ENCODE results near the gene PRKAR1A.

The PRKAR1A gene

DNA sequence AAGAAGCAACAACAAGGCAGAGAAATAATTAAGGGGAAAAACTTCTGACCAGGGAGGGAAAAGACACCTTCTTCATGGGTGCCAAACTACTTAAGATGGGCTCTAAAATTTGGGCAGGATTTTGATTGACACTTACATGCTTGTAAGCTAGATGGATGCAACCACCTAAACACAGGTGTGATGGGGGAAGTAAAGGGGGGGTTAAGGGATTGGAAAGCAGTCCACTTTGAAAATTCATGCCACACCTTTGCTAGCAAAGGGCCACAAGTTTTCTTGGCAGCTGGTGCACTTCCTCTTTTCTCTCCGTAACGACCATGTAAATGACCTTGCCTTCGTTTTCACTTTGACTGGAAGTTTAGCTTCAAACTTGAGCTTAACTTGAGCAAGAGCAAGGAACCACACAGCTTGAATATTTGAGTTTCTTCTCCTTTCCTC is 14.3 kb upstream of the PRKAR1A start:
- TF ChIP-seq CSDC2 (CRISPR knock-in tag; IDR thresholded peaks at IDR 0.05), result no peak
- no peak for TF ChIP-seq ZFP3 (CRISPR knock-in tag; IDR thresholded peaks at IDR 0.05)
- TF ChIP-seq OSR1 (CRISPR knock-in tag; IDR thresholded peaks at IDR 0.05), result no peak
- TF ChIP-seq ZC3H10 (CRISPR knock-in tag; IDR thresholded peaks at IDR 0.05), result no peak
- TF ChIP-seq ESRRG (CRISPR knock-in tag; IDR thresholded peaks at IDR 0.05), result no peak
- TF ChIP-seq CREB5 (CRISPR knock-in tag; IDR thresholded peaks at IDR 0.05; ENCODE audit: low read depth), result no peak
- no peak for TF ChIP-seq TCF4 (CRISPR knock-in tag; IDR thresholded peaks at IDR 0.05; ENCODE audit: borderline replicate concordance)
- TF ChIP-seq ZNF70 (CRISPR knock-in tag; IDR thresholded peaks at IDR 0.05), result no peak
- TF ChIP-seq ARNTL (CRISPR knock-in tag; IDR thresholded peaks at IDR 0.05; ENCODE audit: borderline replicate concordance, low read depth), result no peak
- TF ChIP-seq, protein P1, sequence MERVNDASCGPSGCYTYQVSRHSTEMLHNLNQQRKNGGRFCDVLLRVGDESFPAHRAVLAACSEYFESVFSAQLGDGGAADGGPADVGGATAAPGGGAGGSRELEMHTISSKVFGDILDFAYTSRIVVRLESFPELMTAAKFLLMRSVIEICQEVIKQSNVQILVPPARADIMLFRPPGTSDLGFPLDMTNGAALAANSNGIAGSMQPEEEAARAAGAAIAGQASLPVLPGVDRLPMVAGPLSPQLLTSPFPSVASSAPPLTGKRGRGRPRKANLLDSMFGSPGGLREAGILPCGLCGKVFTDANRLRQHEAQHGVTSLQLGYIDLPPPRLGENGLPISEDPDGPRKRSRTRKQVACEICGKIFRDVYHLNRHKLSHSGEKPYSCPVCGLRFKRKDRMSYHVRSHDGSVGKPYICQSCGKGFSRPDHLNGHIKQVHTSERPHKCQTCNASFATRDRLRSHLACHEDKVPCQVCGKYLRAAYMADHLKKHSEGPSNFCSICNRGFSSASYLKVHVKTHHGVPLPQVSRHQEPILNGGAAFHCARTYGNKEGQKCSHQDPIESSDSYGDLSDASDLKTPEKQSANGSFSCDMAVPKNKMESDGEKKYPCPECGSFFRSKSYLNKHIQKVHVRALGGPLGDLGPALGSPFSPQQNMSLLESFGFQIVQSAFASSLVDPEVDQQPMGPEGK (CRISPR knock-in tag; IDR thresholded peaks at IDR 0.05; ENCODE audit: borderline replicate concordance), result no peak
- TF ChIP-seq CSRNP3 (CRISPR knock-in tag; IDR thresholded peaks at IDR 0.05), result no peak
- no peak for TF ChIP-seq RARB (CRISPR knock-in tag; IDR thresholded peaks at IDR 0.05)
- TF ChIP-seq BACH2 (CRISPR knock-in tag; IDR thresholded peaks at IDR 0.05; ENCODE audit: borderline replicate concordance), result no peak

GRCh38 chr17:68498479-68499326 is 13.5 kb upstream of the PRKAR1A start:
- ATAC-seq, result peak; percentile 21; the same call in 2 of the 3 replicates
- no peak for TF ChIP-seq ZFP3 (CRISPR knock-in tag; IDR thresholded peaks at IDR 0.05)
- TF ChIP-seq TOX (CRISPR knock-in tag; IDR thresholded peaks at IDR 0.05; ENCODE audit: borderline replicate concordance), result no peak
- TF ChIP-seq, protein P2, sequence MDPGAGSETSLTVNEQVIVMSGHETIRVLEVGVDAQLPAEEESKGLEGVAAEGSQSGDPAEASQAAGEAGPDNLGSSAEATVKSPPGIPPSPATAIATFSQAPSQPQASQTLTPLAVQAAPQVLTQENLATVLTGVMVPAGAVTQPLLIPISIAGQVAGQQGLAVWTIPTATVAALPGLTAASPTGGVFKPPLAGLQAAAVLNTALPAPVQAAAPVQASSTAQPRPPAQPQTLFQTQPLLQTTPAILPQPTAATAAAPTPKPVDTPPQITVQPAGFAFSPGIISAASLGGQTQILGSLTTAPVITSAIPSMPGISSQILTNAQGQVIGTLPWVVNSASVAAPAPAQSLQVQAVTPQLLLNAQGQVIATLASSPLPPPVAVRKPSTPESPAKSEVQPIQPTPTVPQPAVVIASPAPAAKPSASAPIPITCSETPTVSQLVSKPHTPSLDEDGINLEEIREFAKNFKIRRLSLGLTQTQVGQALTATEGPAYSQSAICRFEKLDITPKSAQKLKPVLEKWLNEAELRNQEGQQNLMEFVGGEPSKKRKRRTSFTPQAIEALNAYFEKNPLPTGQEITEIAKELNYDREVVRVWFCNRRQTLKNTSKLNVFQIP (CRISPR knock-in tag; IDR thresholded peaks at IDR 0.05; ENCODE audit: borderline replicate concordance, low read depth), result no peak

More for the DNA sequence above, 14.3 kb upstream of the PRKAR1A start:
- ATAC-seq, result no peak

DNA sequence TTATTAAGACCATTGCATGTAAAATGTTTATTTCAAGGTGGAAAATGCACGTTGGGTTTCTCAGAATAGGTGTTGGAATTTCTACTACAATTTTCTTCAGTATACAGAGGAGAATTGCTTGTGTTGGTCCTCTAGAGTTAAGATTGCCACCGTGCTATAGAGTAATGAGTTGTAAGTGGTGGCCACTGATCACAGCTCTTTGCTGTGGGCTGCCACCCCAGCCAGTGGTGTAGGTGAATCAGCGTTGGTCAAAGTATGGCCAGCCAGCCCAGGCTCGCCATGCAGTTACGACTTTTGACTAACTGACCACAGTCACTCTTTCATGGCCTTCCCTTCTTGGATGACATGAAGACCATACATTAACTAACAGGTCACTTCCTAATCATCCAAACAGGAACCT is 12.6 kb upstream of the PRKAR1A start:
- no peak for ATAC-seq
- TF ChIP-seq ZC3H10 (CRISPR knock-in tag; IDR thresholded peaks at IDR 0.05) (no peak), ZNF565 (CRISPR knock-in tag; conservative IDR thresholded peaks at IDR 0.05; ENCODE audit: low read depth) (no peak), SNAI2 (CRISPR knock-in tag; IDR thresholded peaks at IDR 0.05) (no peak), CREB5 (CRISPR knock-in tag; IDR thresholded peaks at IDR 0.05; ENCODE audit: low read depth) (no peak), GLIS3 (CRISPR knock-in tag; IDR thresholded peaks at IDR 0.05) (no peak), ZFP30 (CRISPR knock-in tag; IDR thresholded peaks at IDR 0.05) (no peak), TSHZ2 (CRISPR knock-in tag; IDR thresholded peaks at IDR 0.05) (no peak), BACH2 (CRISPR knock-in tag; IDR thresholded peaks at IDR 0.05; ENCODE audit: borderline replicate concordance) (no peak)

Data from SK-N-SH treated with all-trans-retinoic acid at 6 μM for 48 hours (cell line).